Epithelial cell of umbilical artery (primary cell): ENCODE results near the gene IL7R. TPM values are rescaled to one million over a fixed set of nuclear protein-coding genes. Genes with fewer than 3 reads are reported as not detected.

Experiments
- total RNA-seq: library from RNA; depleted of rRNA; stranded (reverse); fragments of >200 nt; gene quantifications from 2 replicates; pipeline ENCODE4 v1.2.3, GENCODE V29; 2014

Gene IL7R
- total RNA-seq, result 1.3 and 5.5 TPM in 2 replicates

GRCh38 chr5:35856765-35857351 lies at the start of gene IL7R:
Gene IL7R, plus strand, starts transcription at chr5:35856891. Its CDS starts 87 bp downstream, at chr5:35856978.

Other genes with a start within 250 kb of the IL7R start
- gene SPEF2, start 239.0 kb upstream of the IL7R start, total RNA-seq, result 0.97 and 2.0 TPM in 2 replicates
- gene CAPSL, start 81.7 kb downstream of the IL7R start, total RNA-seq, result not detected in 2 replicates
- gene UGT3A1, start 134.5 kb downstream of the IL7R start, total RNA-seq, result not detected in 2 replicates
- gene UGT3A2, start 210.0 kb downstream of the IL7R start, total RNA-seq, result not detected in 2 replicates